DND-41 (cell line): ENCODE results near the gene SKA3.

Experiments
- CTCF ChIP-seq: IDR thresholded peaks from 2 replicates; pipeline ENCODE4 v1.5.1; 2012; ENCODE audit warnings: borderline replicate concordance, low read length, moderate library complexity, mild to moderate bottlenecking; ENCODE audit not compliant: poor library complexity, severe bottlenecking; ENCODE audit errors: extremely low read depth
- EZH2 ChIP-seq: IDR thresholded peaks from 3 replicates; pipeline ENCODE4 v1.6.1; 2012; ENCODE audit warnings: borderline replicate concordance, low read depth, mild to moderate bottlenecking, moderate library complexity, low read length, inconsistent platforms; ENCODE audit not compliant: severe bottlenecking

GRCh38 chr13:21142766-21143165, 33.6 kb downstream of the SKA3 start:
- no peak for TF ChIP-seq CTCF
- TF ChIP-seq EZH2, result no peak
